HCT116 (cell line): Measurements from ENCODE around the gene AK5. TPM values are rescaled to one million over a fixed set of nuclear protein-coding genes. Genes with fewer than 3 reads are reported as not detected.
A peak's percentile ranks its signal among the peaks of the same experiment; 100 is the strongest.

Source experiments
- ATAC-seq: fragments of 200-7000 bp; cut with Tn5 transposase; 2 replicates; pipeline ENCODE4 v1.9.1; 2020; ENCODE audit warnings: mild to moderate bottlenecking, moderate library complexity
- BruUV-seq: library from RNA; stranded (reverse); fragments of 400-500 nt; replicated peaks from 2 replicates; lab custom pipeline; 2021; lab: Mats Ljungman, UMichigan
- CTCF ChIA-PET: fragments of 300-600 bp; sonication (Branson Sonifier 250); formaldehyde crosslinking; loops from one replicate; lab custom pipeline; 2021; ENCODE audit warnings: antibody characterized with exemption; lab: Charles Lee
- POLR2A ChIA-PET: fragments of 300-600, 350-600 bp; sonication (Branson Sonifier 250); formaldehyde crosslinking; loops from one replicate; lab custom pipeline; 2021; ENCODE audit warnings: antibody characterized with exemption; lab: Charles Lee
- RAD21 ChIA-PET, 2 experiments: fragments of 300-600 bp; sonication (Branson Sonifier 250); formaldehyde crosslinking; loops; one replicate each; lab custom pipeline; 2023; ENCODE audit warnings: low total read pairs in 2 of 2; ENCODE audit not compliant: uncharacterized antibody in 2 of 2, unreplicated experiment in 2 of 2, low non-redundant PET in 1 of 2; lab: Charles Lee
- DNase-seq: peaks from one replicate; pipeline ENCODE4 v3.0.0-alpha.2; 2010; ENCODE audit warnings: low read depth, low spot score
- H2AFZ ChIP-seq: fragments of 200-600 bp; shearing (Covaris generic), sonication (generic); 2 replicates; pipeline ENCODE4 v1.6.1; 2017; ENCODE audit warnings: low read depth, mixed run types, mixed read lengths, antibody characterized with exemption, low read length; ENCODE audit not compliant: poor library complexity, severe bottlenecking
- H3K27ac ChIP-seq: 2 replicates; pipeline ENCODE4 v1.5.1; 2012; ENCODE audit warnings: low read depth, low read length
- H3K27me3 ChIP-seq: fragments of 200-600 bp; sonication (generic); 2 replicates; pipeline ENCODE4 v1.6.1; 2016; ENCODE audit warnings: mixed run types, low read length, mixed read lengths; ENCODE audit not compliant: insufficient read depth
- H3K36me3 ChIP-seq, 2 experiments: fragments of 200-500 bp in 1 of 2; fragments of 200-600 bp in 1 of 2; sonication (Bioruptor generic) in 1 of 2; sonication (generic) in 1 of 2; 2 replicates each; pipeline versions ENCODE4 v1.5.1 to v1.6.1; 2014 to 2016; ENCODE audit warnings: low read length in 2 of 2, inconsistent platforms in 1 of 2, mixed read lengths in 1 of 2, mixed run types in 1 of 2; ENCODE audit not compliant: insufficient read depth in 2 of 2, control insufficient read depth in 1 of 2
- H3K4me1 ChIP-seq, 2 experiments: fragments of 200-600 bp in 1 of 2; sonication (generic) in 1 of 2; 2 replicates each; pipeline versions ENCODE4 v1.5.1 to v1.6.1; 2012 to 2017; ENCODE audit warnings: low read length in 2 of 2, inconsistent platforms in 1 of 2, mild to moderate bottlenecking in 1 of 2, mixed read lengths in 1 of 2, mixed run types in 1 of 2, moderate library complexity in 1 of 2; ENCODE audit not compliant: insufficient read depth in 2 of 2, control insufficient read depth in 1 of 2
- H3K4me2 ChIP-seq: fragments of 200-600 bp; sonication (generic); 2 replicates; pipeline ENCODE4 v1.6.1; 2017; ENCODE audit warnings: mixed run types, low read length, mixed read lengths
- H3K4me3 ChIP-seq, 2 experiments: fragments of 200-600 bp in 1 of 2; sonication (generic) in 1 of 2; replicated peaks in 1 of 2; 2 replicates each; pipeline ENCODE4 v1.5.1; 2011 to 2016; ENCODE audit warnings: low read length in 2 of 2, control low read depth in 1 of 2, low read depth in 1 of 2, mild to moderate bottlenecking in 1 of 2, mixed read lengths in 1 of 2, mixed run types in 1 of 2
- H3K79me2 ChIP-seq: fragments of 200-600 bp; sonication (generic); 2 replicates; pipeline ENCODE4 v1.6.1; 2017; ENCODE audit warnings: mild to moderate bottlenecking, mixed run types, low read length, moderate library complexity, mixed read lengths; ENCODE audit not compliant: insufficient read depth
- H3K9ac ChIP-seq: fragments of 200-600 bp; sonication (generic); 2 replicates; pipeline ENCODE4 v1.6.1; 2016; ENCODE audit warnings: low read length, mixed read lengths
- H3K9me2 ChIP-seq: fragments of 200-600 bp; sonication (generic), shearing (Covaris generic); 2 replicates; pipeline ENCODE4 v1.6.1; 2017; ENCODE audit warnings: mixed run types, mild to moderate bottlenecking, moderate library complexity; ENCODE audit not compliant: insufficient read depth
- H3K9me3 ChIP-seq, 2 experiments: fragments of 200-500 bp in 1 of 2; fragments of 200-600 bp in 1 of 2; sonication (Bioruptor generic) in 1 of 2; sonication (generic) in 1 of 2; 2 replicates each; pipeline ENCODE4 v1.6.1; 2014 to 2017; ENCODE audit warnings: low read length in 2 of 2, mixed read lengths in 2 of 2, inconsistent platforms in 1 of 2, low read depth in 1 of 2, mild to moderate bottlenecking in 1 of 2, mixed run types in 1 of 2, moderate library complexity in 1 of 2; ENCODE audit not compliant: control insufficient read depth in 1 of 2, insufficient read depth in 1 of 2
- H4K20me1 ChIP-seq: fragments of 200-600 bp; sonication (generic), shearing (Covaris generic); 2 replicates; pipeline ENCODE4 v1.6.1; 2017; ENCODE audit warnings: mixed run types, mild to moderate bottlenecking, moderate library complexity; ENCODE audit not compliant: insufficient read depth
- CEBPB ChIP-seq: IDR thresholded peaks from 2 replicates; pipeline ENCODE4 v1.6.1; 2012; ENCODE audit warnings: low read depth
- EZH2 ChIP-seq: fragments of 200-600 bp; sonication (generic); IDR thresholded peaks from 2 replicates; pipeline ENCODE4 v1.6.1; 2017; ENCODE audit warnings: antibody characterized with exemption, mixed run types
- EZH2phosphoT487 ChIP-seq: fragments of 200-600 bp; IDR thresholded peaks from 2 replicates; pipeline ENCODE4 v1.6.1; 2018; ENCODE audit warnings: antibody characterized with exemption, borderline replicate concordance
- FOSL1 ChIP-seq: IDR thresholded peaks from 2 replicates; pipeline ENCODE4 v1.6.1; 2012; ENCODE audit warnings: low read depth
- POLR2AphosphoS5 ChIP-seq: IDR thresholded peaks from 2 replicates; pipeline ENCODE4 v1.6.1; 2011; ENCODE audit warnings: mild to moderate bottlenecking, low read depth, low read length, moderate library complexity
- RAD21 ChIP-seq: IDR thresholded peaks from 2 replicates; pipeline ENCODE4 v1.6.1; 2012; ENCODE audit warnings: low read depth, mild to moderate bottlenecking
- SIN3A ChIP-seq: IDR thresholded peaks from 2 replicates; pipeline ENCODE4 v1.6.1; 2012; ENCODE audit warnings: low read depth
- ZFX ChIP-seq: fragments of 450-650 bp; IDR thresholded peaks from 2 replicates; pipeline ENCODE4 v1.6.1; 2017
- ZNF274 ChIP-seq: fragments of 200-500 bp; sonication (Bioruptor generic); IDR thresholded peaks from 2 replicates; pipeline ENCODE4 v1.6.1; 2014; ENCODE audit warnings: mild to moderate bottlenecking, low read depth, low read length, inconsistent platforms
- intact Hi-C: fragments of 100-400 bp; cut with micrococcal nuclease; formaldehyde crosslinking; loops from 2 replicates; pipeline ENCODE4 v1.10.0; 2022
- total RNA-seq: library from RNA; stranded (reverse); gene quantifications from one replicate; pipeline ENCODE4 v1.2.1, GENCODE V29; 2021; ENCODE audit not compliant: unreplicated experiment
- TF ChIP-seq, protein P1 (sequence below): IDR thresholded peaks from 2 replicates; pipeline ENCODE4 v1.6.1; 2012
- TF ChIP-seq, protein P2 (sequence below): IDR thresholded peaks from 2 replicates; pipeline ENCODE4 v1.6.1; 2012
- TF ChIP-seq, protein P3 (sequence below): IDR thresholded peaks from 2 replicates; pipeline ENCODE4 v1.6.1; 2011; ENCODE audit warnings: mild to moderate bottlenecking, low read length, moderate library complexity; ENCODE audit not compliant: insufficient replicate concordance; ENCODE audit errors: extremely low read depth
- TF ChIP-seq, protein P4 (sequence below): IDR thresholded peaks from 2 replicates; pipeline ENCODE4 v1.6.1; 2012; ENCODE audit warnings: low read depth

The AK5 gene
- total RNA-seq, 1 experiment from 2014 or later: 0.22 TPM

DNA sequence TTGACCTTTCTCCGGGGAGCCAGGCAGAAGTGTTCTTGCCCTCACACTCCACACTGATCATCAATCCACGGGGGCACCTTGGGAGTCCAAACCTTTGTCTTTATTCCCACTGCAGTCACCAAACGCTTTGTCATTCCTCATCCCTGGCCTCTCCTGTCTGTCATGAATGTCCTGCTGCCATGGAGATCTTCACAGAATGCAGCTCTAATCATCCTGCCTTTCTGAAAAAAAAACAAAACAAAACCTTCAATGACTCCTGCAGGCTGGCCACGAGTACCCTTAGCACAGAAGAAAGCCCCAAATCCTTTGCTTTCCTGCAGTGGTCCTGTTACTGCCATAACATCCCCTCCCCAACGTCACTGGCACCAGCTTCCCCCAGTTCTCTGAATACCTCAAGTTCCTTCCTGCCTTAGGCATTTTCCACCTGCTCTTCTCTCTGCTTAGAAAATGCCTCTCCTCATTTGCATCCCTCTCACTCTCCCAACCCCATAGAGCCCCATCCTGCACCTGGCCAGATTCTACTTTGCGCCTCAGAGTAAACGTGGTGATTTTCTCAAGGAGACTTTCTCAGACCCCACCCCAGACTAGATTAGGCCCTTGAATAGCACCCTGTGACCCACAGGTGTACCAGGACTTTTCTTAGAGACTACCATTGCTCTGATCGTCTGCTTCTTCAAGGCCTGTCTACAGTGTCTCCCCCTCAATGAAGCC, 131.2 kb downstream of the AK5 start:
- Histone ChIP-seq H3K9ac (no peak overlapping the region), H3K27me3 (no peaks in the 10 kb centered on the region), H3K9me3 (no peaks in the 10 kb centered on the region), H2AFZ (peak overlapping the region; percentile 66), H3K79me2 (no peaks in the 10 kb centered on the region), H3K4me2 (peak overlapping the region; percentile 35; the same call in 1 of the 2 replicates), H3K27ac (no peak overlapping the region), H3K4me1 (peaks cover 0 to 9% of the 10 kb centered on the region in 2 experiments; a peak in 2 of 4 replicates), H3K36me3 (no peaks in the 10 kb centered on the region), H4K20me1 (no peaks in the 10 kb centered on the region), H3K9me2 (no peaks in the 10 kb centered on the region), H3K4me3 (no peak overlapping the region)
- ATAC-seq: no peak
- ChIA-PET POLR2A (no interaction called here), RAD21 (no interaction called here), CTCF (no interaction called here)
- intact Hi-C loops: no loop called here
- no peak for TF ChIP-seq EZH2phosphoT487
- TF ChIP-seq CEBPB: no peak
- no peak for TF ChIP-seq POLR2AphosphoS5
- TF ChIP-seq, protein P1, sequence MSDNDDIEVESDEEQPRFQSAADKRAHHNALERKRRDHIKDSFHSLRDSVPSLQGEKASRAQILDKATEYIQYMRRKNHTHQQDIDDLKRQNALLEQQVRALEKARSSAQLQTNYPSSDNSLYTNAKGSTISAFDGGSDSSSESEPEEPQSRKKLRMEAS: no peak
- TF ChIP-seq, protein P2, sequence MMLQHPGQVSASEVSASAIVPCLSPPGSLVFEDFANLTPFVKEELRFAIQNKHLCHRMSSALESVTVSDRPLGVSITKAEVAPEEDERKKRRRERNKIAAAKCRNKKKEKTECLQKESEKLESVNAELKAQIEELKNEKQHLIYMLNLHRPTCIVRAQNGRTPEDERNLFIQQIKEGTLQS: no peak
- no peak for TF ChIP-seq SIN3A
- no peak for DNase-seq
- BruUV-seq: no TSS peak

DNA sequence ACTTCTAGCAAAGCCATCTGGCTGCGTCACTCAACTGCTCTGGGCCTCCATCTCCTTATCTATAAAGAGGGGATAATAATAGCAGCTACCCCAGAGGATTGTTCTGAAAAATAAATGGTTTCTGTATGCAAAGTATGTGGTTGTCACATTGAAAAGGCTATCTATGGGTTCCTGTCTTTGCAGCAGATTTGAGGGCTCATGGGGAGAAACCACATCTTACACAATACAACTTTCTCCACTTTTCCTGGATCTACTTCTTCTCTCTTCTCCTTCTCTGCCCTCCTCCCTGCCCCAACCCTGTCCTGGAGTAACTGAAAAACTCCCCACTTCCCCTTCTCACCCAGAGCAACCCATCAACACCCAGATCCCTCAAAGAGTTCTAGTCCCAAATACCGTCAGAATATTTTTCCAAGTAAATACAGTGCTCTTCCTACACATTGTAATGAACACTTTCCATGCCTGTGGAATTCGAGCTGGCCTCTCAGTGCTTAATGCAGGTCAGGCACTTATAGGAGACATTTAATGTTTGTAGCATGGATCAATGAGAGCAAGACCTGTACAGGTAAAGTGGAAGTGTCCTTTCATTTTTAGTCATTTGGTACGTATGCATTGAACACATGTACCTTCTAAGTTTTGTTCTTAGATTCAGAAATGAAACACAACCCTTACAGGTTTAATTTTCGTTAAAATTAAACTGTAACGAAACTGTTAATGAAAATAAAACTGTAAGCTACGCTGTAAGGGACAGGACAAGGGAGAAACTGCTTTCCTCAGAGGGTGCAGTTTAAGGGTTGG, 131.9 kb downstream of the AK5 start:
- H3K9me3 ChIP-seq: no peaks in the 10 kb centered on the region
- no peak for ATAC-seq
- H3K27me3 ChIP-seq: no peaks in the 10 kb centered on the region
- ChIA-PET RAD21 (no interaction called here), POLR2A (no interaction called here), CTCF (no interaction called here)
- H3K4me3 ChIP-seq: no peak overlapping the region
- no peak overlapping the region for H3K9ac ChIP-seq
- no TSS peak for BruUV-seq
- peaks cover 0 to 9% of the 10 kb centered on the region in 2 experiments; a peak in 2 of 4 replicates for H3K4me1 ChIP-seq
- H3K79me2 ChIP-seq: no peaks in the 10 kb centered on the region
- no peak overlapping the region for H3K27ac ChIP-seq
- H3K4me2 ChIP-seq: no peak overlapping the region
- H2AFZ ChIP-seq: no peak overlapping the region
- DNase-seq: no peak
- intact Hi-C loops: no loop called here
- H4K20me1 ChIP-seq: no peaks in the 10 kb centered on the region
- no peaks in the 10 kb centered on the region for H3K36me3 ChIP-seq
- no peaks in the 10 kb centered on the region for H3K9me2 ChIP-seq
- TF ChIP-seq, protein P3, sequence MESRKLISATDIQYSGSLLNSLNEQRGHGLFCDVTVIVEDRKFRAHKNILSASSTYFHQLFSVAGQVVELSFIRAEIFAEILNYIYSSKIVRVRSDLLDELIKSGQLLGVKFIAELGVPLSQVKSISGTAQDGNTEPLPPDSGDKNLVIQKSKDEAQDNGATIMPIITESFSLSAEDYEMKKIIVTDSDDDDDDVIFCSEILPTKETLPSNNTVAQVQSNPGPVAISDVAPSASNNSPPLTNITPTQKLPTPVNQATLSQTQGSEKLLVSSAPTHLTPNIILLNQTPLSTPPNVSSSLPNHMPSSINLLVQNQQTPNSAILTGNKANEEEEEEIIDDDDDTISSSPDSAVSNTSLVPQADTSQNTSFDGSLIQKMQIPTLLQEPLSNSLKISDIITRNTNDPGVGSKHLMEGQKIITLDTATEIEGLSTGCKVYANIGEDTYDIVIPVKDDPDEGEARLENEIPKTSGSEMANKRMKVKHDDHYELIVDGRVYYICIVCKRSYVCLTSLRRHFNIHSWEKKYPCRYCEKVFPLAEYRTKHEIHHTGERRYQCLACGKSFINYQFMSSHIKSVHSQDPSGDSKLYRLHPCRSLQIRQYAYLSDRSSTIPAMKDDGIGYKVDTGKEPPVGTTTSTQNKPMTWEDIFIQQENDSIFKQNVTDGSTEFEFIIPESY: no peak
- TF ChIP-seq FOSL1 (no peak), RAD21 (no peak), ZNF274 (no peak), EZH2 (no peak), ZFX (no peak)
- TF ChIP-seq, protein P4, sequence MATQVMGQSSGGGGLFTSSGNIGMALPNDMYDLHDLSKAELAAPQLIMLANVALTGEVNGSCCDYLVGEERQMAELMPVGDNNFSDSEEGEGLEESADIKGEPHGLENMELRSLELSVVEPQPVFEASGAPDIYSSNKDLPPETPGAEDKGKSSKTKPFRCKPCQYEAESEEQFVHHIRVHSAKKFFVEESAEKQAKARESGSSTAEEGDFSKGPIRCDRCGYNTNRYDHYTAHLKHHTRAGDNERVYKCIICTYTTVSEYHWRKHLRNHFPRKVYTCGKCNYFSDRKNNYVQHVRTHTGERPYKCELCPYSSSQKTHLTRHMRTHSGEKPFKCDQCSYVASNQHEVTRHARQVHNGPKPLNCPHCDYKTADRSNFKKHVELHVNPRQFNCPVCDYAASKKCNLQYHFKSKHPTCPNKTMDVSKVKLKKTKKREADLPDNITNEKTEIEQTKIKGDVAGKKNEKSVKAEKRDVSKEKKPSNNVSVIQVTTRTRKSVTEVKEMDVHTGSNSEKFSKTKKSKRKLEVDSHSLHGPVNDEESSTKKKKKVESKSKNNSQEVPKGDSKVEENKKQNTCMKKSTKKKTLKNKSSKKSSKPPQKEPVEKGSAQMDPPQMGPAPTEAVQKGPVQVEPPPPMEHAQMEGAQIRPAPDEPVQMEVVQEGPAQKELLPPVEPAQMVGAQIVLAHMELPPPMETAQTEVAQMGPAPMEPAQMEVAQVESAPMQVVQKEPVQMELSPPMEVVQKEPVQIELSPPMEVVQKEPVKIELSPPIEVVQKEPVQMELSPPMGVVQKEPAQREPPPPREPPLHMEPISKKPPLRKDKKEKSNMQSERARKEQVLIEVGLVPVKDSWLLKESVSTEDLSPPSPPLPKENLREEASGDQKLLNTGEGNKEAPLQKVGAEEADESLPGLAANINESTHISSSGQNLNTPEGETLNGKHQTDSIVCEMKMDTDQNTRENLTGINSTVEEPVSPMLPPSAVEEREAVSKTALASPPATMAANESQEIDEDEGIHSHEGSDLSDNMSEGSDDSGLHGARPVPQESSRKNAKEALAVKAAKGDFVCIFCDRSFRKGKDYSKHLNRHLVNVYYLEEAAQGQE: no peak
